Measurements from ENCODE around the gene SLC9A3. TPM values are rescaled to one million over a fixed set of nuclear protein-coding genes. Genes with fewer than 3 reads are reported as not detected.

The SLC9A3 gene
- total RNA-seq, 1 donor from 2014 or later = 1.6 TPM

DNA sequence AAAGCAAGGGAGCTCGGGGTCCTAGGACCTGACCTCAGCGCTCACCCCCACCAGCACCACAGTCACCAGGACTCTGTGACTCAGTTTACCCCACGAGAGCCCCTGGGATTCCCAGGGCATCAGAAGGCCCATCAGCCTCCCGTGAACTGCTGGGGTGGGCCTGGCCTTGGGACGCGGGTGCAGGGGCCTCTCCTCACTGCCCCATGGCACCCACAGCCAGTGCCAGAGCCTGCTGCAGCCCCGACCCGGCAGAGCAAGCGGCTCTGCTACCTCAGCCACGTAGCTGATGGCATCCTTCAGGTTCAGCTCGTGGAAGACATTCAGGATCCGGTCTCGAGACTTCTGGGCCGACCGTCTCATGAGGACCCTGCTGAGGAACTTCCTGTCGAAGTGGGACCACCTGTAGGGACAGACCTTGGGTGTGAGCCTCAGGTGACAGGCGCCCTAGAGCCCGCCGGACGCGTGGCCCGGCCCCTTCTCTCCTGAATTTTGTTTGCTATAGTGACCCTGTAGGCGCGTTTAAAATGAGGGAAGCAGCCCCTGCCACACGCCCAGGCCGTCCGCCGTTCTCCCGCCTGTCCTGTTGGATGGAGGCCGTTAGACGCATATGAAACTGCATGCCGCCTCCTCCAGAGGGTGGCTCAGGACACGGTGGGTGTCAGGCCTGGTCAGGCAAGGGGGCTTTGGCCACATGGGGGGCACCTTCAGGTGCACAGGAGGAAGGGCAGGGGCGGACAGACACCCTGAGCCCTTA is 44.5 kb downstream of the SLC9A3 start:
- Histone ChIP-seq H3K36me3 (ENCODE audit: control insufficient read depth, insufficient read depth, low read length) (no peaks in the 10 kb centered on the region), H3K4me3 (ENCODE audit: low read depth, low read length) (no peak overlapping the region), H3K27me3 (ENCODE audit: control insufficient read depth, insufficient read depth, low read length) (no peaks in the 10 kb centered on the region)
- DNase-seq (ENCODE audit: low read depth) (no peak), FAIRE-seq (no peak)
- TF ChIP-seq, protein P1, sequence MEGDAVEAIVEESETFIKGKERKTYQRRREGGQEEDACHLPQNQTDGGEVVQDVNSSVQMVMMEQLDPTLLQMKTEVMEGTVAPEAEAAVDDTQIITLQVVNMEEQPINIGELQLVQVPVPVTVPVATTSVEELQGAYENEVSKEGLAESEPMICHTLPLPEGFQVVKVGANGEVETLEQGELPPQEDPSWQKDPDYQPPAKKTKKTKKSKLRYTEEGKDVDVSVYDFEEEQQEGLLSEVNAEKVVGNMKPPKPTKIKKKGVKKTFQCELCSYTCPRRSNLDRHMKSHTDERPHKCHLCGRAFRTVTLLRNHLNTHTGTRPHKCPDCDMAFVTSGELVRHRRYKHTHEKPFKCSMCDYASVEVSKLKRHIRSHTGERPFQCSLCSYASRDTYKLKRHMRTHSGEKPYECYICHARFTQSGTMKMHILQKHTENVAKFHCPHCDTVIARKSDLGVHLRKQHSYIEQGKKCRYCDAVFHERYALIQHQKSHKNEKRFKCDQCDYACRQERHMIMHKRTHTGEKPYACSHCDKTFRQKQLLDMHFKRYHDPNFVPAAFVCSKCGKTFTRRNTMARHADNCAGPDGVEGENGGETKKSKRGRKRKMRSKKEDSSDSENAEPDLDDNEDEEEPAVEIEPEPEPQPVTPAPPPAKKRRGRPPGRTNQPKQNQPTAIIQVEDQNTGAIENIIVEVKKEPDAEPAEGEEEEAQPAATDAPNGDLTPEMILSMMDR (IDR thresholded peaks at IDR 0.05; ENCODE audit: insufficient read depth, low read length, severe bottlenecking) = no peak

- no peak overlapping the region for H3K4me3 ChIP-seq (ENCODE audit: low read depth, low read length)
- FAIRE-seq (no peak), DNase-seq (ENCODE audit: low read depth) (no peak)
- no peaks in the 10 kb centered on the region for H3K36me3 ChIP-seq (ENCODE audit: control insufficient read depth, insufficient read depth, low read length)
- TF ChIP-seq, protein P1 (IDR thresholded peaks at IDR 0.05; ENCODE audit: insufficient read depth, low read length, severe bottlenecking) = no peak
- no peaks in the 10 kb centered on the region for H3K27me3 ChIP-seq (ENCODE audit: control insufficient read depth, insufficient read depth, low read length)
Measured at GRCh38 chr5:478982-479535, 45.2 kb downstream of the SLC9A3 start.

GRCh38 chr5:478369-478981 is 45.8 kb downstream of the SLC9A3 start:
- FAIRE-seq (no peak), DNase-seq (ENCODE audit: low read depth) (no peak)
- no peaks in the 10 kb centered on the region for H3K27me3 ChIP-seq (ENCODE audit: control insufficient read depth, insufficient read depth, low read length)
- no peak overlapping the region for H3K4me3 ChIP-seq (ENCODE audit: low read depth, low read length)
- no peaks in the 10 kb centered on the region for H3K36me3 ChIP-seq (ENCODE audit: control insufficient read depth, insufficient read depth, low read length)
- TF ChIP-seq, protein P1 (IDR thresholded peaks at IDR 0.05; ENCODE audit: insufficient read depth, low read length, severe bottlenecking) = no peak

- Histone ChIP-seq H3K27me3 (ENCODE audit: control insufficient read depth, insufficient read depth, low read length) (no peaks in the 10 kb centered on the region), H3K4me3 (ENCODE audit: low read depth, low read length) (no peak overlapping the region), H3K36me3 (ENCODE audit: control insufficient read depth, insufficient read depth, low read length) (no peaks in the 10 kb centered on the region)
- TF ChIP-seq, protein P1 (IDR thresholded peaks at IDR 0.05; ENCODE audit: insufficient read depth, low read length, severe bottlenecking) = no peak
- DNase-seq (ENCODE audit: low read depth) (no peak), FAIRE-seq (no peak)
Measured at GRCh38 chr5:477871-478270, 46.4 kb downstream of the SLC9A3 start.

- no peaks in the 10 kb centered on the region for H3K27me3 ChIP-seq (ENCODE audit: control insufficient read depth, insufficient read depth, low read length)
Measured at GRCh38 chr5:477247-477646, 47.0 kb downstream of the SLC9A3 start.

More at GRCh38 chr5:477247-477646, 47.0 kb downstream of the SLC9A3 start:
- no peaks in the 10 kb centered on the region for H3K36me3 ChIP-seq (ENCODE audit: control insufficient read depth, insufficient read depth, low read length)
- TF ChIP-seq, protein P1 (IDR thresholded peaks at IDR 0.05; ENCODE audit: insufficient read depth, low read length, severe bottlenecking) = no peak
- FAIRE-seq (no peak), DNase-seq (ENCODE audit: low read depth) (no peak)
- no peak overlapping the region for H3K4me3 ChIP-seq (ENCODE audit: low read depth, low read length)
